K562 (cell line): ENCODE results near the gene OR8G5. TPM values are rescaled to one million over a fixed set of nuclear protein-coding genes. Genes with fewer than 3 reads are reported as not detected.

Source experiments
- ASH1L ChIP-seq: fragments of 450-650 bp; IDR thresholded peaks from 2 replicates; pipeline ENCODE4 v1.6.1; 2018; ENCODE audit warnings: borderline replicate concordance, mild to moderate bottlenecking, low read depth; ENCODE audit not compliant: partially characterized antibody
- HINFP ChIP-seq: fragments of 450-650 bp; conservative IDR thresholded peaks from 2 replicates; pipeline ENCODE4 v1.6.1; 2016; ENCODE audit warnings: missing genetic modification characterization, low read depth, mild to moderate bottlenecking, control low read depth, missing compliant biosample characterization
- PTRF ChIP-seq: fragments of 450-650 bp; IDR thresholded peaks from 2 replicates; pipeline ENCODE4 v1.6.1; 2016; ENCODE audit warnings: mild to moderate bottlenecking, missing genetic modification characterization, missing compliant biosample characterization
- RAD51 ChIP-seq: fragments of 450-650 bp; IDR thresholded peaks from 2 replicates; pipeline ENCODE4 v1.7.1; 2016; ENCODE audit warnings: low read depth, mild to moderate bottlenecking, borderline replicate concordance
- SIX5 ChIP-seq, 2 experiments: IDR thresholded peaks; 2 replicates each; pipeline ENCODE4 v1.6.1; 2011; ENCODE audit warnings: low read length in 2 of 2, borderline replicate concordance in 1 of 2, low read depth in 1 of 2, mild to moderate bottlenecking in 1 of 2, moderate library complexity in 1 of 2; ENCODE audit not compliant: insufficient read depth in 1 of 2
- TOE1 ChIP-seq, 2 experiments: fragments of 450-650 bp in 1 of 2; sonication (generic) in 1 of 2; formaldehyde crosslinking in 1 of 2; IDR thresholded peaks; 2 replicates each; pipeline versions ENCODE4 v1.7.1 to v1.8.0; 2016 to 2022; ENCODE audit warnings: borderline replicate concordance in 2 of 2, mild to moderate bottlenecking in 2 of 2, antibody characterized with exemption in 1 of 2, inconsistent platforms in 1 of 2, low read depth in 1 of 2, missing genetic modification reagents in 1 of 2, moderate library complexity in 1 of 2
- ZFX ChIP-seq: sonication (generic); formaldehyde crosslinking; IDR thresholded peaks from 2 replicates; pipeline ENCODE4 v1.8.0; 2022; ENCODE audit warnings: mild to moderate bottlenecking, missing genetic modification reagents, moderate library complexity
- ZNF140 ChIP-seq: fragments of 250-450 bp; sonication (Bioruptor Pico); IDR thresholded peaks from 2 replicates; pipeline ENCODE4 v1.8.0; 2021; ENCODE audit warnings: moderate library complexity, mild to moderate bottlenecking, inconsistent platforms
- ZNF584 ChIP-seq: fragments of 200-800 bp; sonication (Bioruptor generic); IDR thresholded peaks from 2 replicates; pipeline ENCODE4 v1.6.1; 2016; ENCODE audit warnings: low read depth, mild to moderate bottlenecking, missing genetic modification characterization, missing compliant biosample characterization
- ZNF592 ChIP-seq: fragments of 450-650 bp; IDR thresholded peaks from 2 replicates; pipeline ENCODE4 v1.6.1; 2017; ENCODE audit warnings: antibody characterized with exemption, mild to moderate bottlenecking
- polyA plus RNA-seq, 8 experiments: library from polyadenylated mRNA; depleted of rRNA in 4 of 8; stranded (reverse) in 5 of 8; unstranded in 3 of 8; fragments of >200 nt; fragmentation: Nextera tagmentation in 2 of 8; fragmentation: Illumina TruSeq in 1 of 8; extraction: Ambion mirVana in 2 of 8; extraction: Trizol in 1 of 8; gene quantifications; 2 replicates each; pipeline versions ENCODE4 v1.2.1 to v1.2.3, GENCODE V29; 2011 to 2014; ENCODE audit warnings: inconsistent platforms in 1 of 8, missing spikeins in 1 of 8
- total RNA-seq, 7 experiments: library from RNA; depleted of rRNA in 6 of 7; stranded (reverse); fragments of >200 nt in 6 of 7; fragmentation: Illumina TruSeq in 2 of 7; extraction: Trizol in 2 of 7; gene quantifications; 2 replicates each; pipeline versions ENCODE4 v1.2.1 to v1.2.3, GENCODE V29; 2011 to 2021; ENCODE audit warnings: low replicate concordance in 1 of 7
- TF ChIP-seq, protein P1 (sequence below): sonication (generic); formaldehyde crosslinking; IDR thresholded peaks from 2 replicates; pipeline ENCODE4 v1.8.0; 2022; ENCODE audit warnings: missing genetic modification reagents, mild to moderate bottlenecking, borderline replicate concordance

The OR8G5 gene
- total and polyA plus RNA-seq, 9 of the 15 experiments (the other 6 are each of a cell fraction or from before 2014, with no cell fraction given): 0.18 to 3.8 (median 1.7) TPM

DNA sequence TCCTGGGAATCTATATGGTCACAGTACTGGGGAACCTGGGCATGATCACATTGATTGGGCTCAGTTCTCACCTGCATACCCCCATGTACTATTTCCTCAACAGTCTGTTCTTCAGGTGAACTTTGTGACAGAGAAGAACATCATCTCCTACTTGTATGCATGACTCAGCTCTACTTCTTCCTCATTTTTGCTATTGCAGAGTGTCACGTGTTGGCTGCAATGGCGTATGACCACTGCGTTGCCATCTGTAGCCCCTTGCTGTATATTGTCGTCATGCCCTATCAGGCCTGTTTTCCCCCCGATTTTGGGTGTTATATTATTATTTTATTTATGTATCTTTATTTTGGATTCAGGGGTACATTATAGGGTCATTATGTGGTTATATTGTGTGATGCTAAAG, 17.7 kb upstream of the OR8G5 start (continued):
- TF ChIP-seq ZNF592 (peak; percentile 46; the same call in 1 of the 2 replicates), TOE1 (IDR thresholded peaks at IDR 0.05; ENCODE audit: borderline replicate concordance) (0 out of 2 replicates have a peak, but pooled peaks have one; percentile 26), TOE1 (CRISPR knock-in tag; IDR thresholded peaks at IDR 0.05; ENCODE audit: borderline replicate concordance, low read depth) (no peak), HINFP (tag) (0 out of 2 replicates have a peak, but pooled peaks have one; percentile 30), ZNF140 (CRISPR knock-in tag) (no peak), RAD51 (peak; percentile 64), PTRF (tag) (0 out of 2 replicates have a peak, but pooled peaks have one; percentile 16), ZNF584 (CRISPR knock-in tag) (peak; percentile 65; the same call in 1 of the 2 replicates), ZFX (CRISPR knock-in tag) (no peak), SIX5 (IDR thresholded peaks at IDR 0.05; ENCODE audit: borderline replicate concordance in 1 of 2, insufficient read depth in 1 of 2, low read depth in 1 of 2, low read length in 2 of 2) (no peak), ASH1L (no peak)
- TF ChIP-seq, protein P1, sequence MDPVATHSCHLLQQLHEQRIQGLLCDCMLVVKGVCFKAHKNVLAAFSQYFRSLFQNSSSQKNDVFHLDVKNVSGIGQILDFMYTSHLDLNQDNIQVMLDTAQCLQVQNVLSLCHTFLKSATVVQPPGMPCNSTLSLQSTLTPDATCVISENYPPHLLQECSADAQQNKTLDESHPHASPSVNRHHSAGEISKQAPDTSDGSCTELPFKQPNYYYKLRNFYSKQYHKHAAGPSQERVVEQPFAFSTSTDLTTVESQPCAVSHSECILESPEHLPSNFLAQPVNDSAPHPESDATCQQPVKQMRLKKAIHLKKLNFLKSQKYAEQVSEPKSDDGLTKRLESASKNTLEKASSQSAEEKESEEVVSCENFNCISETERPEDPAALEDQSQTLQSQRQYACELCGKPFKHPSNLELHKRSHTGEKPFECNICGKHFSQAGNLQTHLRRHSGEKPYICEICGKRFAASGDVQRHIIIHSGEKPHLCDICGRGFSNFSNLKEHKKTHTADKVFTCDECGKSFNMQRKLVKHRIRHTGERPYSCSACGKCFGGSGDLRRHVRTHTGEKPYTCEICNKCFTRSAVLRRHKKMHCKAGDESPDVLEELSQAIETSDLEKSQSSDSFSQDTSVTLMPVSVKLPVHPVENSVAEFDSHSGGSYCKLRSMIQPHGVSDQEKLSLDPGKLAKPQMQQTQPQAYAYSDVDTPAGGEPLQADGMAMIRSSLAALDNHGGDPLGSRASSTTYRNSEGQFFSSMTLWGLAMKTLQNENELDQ (CRISPR knock-in tag): no peak
